GM12864 (cell line): ENCODE measurements around the gene CCDC9B.

Experiments
- DNase-seq: peaks from one replicate; pipeline ENCODE4 v3.0.0-alpha.2; 2011; ENCODE audit warnings: low read depth
- H3K4me3 ChIP-seq: 2 replicates; pipeline ENCODE4 v1.5.1; 2011; ENCODE audit warnings: mild to moderate bottlenecking, low read depth, low read length, control low read depth
- TF ChIP-seq, protein P1 (sequence below): IDR thresholded peaks from 2 replicates; pipeline ENCODE4 v1.5.1; 2011; ENCODE audit warnings: low read depth, mild to moderate bottlenecking, moderate library complexity, low read length, control low read depth, inconsistent platforms; ENCODE audit errors: missing control alignments

CCDC9B gene

DNA sequence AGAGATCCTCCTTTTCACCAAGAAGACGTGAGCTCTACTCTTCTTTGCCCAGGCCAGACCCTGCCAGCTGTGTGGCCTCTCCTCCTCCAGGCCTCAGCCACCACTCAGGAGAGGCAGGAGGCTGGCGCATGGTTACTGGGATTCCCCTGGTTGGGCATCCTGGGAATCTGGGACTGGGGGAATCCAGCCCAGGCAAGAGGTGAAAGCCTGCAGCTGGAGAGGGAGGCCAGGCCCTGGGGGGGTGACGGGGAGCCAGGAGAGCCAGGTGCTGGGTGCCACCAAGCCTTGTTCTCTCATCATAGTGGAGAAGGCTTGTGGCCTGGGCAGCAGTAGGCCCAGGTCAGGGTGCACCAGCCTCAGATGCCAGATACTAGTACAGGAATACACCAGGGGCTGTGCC is 6.2 kb downstream of the CCDC9B start:
- DNase-seq = no peak
- TF ChIP-seq, protein P1, sequence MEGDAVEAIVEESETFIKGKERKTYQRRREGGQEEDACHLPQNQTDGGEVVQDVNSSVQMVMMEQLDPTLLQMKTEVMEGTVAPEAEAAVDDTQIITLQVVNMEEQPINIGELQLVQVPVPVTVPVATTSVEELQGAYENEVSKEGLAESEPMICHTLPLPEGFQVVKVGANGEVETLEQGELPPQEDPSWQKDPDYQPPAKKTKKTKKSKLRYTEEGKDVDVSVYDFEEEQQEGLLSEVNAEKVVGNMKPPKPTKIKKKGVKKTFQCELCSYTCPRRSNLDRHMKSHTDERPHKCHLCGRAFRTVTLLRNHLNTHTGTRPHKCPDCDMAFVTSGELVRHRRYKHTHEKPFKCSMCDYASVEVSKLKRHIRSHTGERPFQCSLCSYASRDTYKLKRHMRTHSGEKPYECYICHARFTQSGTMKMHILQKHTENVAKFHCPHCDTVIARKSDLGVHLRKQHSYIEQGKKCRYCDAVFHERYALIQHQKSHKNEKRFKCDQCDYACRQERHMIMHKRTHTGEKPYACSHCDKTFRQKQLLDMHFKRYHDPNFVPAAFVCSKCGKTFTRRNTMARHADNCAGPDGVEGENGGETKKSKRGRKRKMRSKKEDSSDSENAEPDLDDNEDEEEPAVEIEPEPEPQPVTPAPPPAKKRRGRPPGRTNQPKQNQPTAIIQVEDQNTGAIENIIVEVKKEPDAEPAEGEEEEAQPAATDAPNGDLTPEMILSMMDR = no peak
- no peak overlapping the region for H3K4me3 ChIP-seq

DNA sequence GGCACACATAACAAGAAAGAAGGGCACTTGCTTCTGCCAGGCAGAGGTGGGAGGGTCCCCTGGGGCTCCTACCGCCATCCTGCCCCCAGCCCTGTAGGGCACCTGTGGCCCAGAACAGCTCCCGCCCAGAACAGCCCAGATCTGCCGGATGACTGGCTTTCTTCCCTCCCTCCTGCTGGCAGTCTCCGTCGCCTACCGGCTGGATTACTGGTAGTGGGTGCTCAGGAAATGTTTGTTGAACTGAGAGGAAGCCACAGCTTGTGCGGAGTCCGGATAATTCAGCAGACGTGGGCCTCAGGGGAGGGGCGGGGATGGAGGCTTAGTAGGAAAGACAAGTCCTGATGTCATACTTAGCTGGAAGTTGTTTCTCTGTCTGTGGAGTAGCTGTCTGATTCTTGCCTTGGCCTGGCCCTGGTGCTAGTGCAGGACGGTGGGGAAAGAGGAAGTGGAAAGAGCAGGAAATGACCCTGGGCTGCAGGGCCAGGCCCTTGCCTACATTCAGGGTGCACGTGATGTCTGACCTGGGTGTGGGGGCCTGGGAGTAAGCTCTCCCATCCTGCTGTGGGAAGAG is 6.7 kb downstream of the CCDC9B start:
- H3K4me3 ChIP-seq = no peak overlapping the region
- DNase-seq = no peak
- TF ChIP-seq, protein P1 = no peak

DNA sequence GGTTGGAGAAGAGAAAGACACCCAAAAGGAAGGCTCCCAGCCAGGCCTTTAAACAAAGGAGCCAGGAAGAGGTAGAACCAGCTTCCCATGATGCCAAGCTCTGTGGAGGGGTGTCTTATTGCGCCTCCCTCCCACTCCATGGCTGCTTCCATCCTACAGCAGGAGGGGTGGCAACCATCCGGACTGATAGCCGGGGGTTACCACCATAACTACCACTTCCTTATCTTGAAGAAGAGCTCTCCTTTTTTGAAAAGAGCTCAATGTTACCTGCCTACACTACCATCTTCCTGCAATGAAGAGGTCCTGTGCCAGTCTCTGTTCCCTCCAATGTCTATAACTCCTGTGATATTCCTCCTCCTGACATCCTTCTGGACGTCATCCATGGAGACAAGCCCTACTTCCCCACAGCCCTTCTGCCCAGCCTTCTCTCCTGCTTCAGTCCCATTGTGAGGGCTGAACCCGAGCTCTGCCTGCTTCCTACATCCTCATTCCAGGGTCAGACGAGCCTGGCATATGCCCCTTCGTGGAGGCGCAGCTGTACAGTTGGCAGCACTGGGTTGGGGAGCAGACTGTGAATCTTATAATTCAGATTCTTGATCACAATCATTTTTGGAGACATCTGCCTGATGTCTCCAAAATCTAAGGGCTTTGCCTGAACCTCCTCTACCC is 8.5 kb downstream of the CCDC9B start:
- TF ChIP-seq, protein P1 = no peak
- no peak overlapping the region for H3K4me3 ChIP-seq
- DNase-seq = no peak

DNA sequence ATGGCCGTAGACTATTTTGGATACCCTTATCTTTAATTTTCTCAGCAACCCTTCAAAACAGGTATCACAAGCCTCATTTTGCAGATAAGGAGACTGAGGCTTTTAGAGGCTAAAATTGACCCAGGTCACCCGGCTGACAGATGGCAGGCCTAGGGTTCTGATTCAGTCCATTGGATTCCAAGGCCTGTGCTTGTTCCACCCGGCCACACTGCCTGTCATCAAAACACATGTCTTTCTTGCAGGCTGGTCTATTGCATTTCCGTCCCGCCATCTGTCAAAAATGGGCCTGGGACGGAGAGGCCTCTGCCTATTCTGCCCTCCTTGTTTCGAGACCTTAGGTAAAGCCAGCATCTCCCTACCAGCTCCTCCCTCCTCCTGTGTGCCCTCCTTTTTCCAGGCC is 9.1 kb downstream of the CCDC9B start:
- no peak overlapping the region for H3K4me3 ChIP-seq
- no peak for DNase-seq
- TF ChIP-seq, protein P1 = no peak

DNA sequence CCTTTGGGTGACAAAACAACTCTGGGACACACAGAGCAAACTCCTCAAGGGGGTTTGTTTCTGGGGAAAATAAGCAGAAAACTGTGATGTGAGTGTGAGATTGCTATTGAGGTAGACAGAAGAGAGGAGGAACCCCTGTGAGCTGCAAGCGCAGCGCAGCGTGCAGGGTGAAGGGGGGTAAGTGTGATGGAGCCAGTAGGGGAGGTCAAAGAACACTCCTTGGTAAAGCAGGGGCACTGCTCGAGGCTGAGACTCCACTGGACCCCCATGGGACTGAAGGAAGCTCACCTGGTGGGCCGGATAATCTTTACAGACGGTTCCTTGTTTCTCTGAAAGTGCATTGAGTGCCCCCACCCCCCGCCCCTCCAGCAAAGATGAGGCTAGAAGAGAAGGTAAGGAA is 9.7 kb downstream of the CCDC9B start:
- no peak overlapping the region for H3K4me3 ChIP-seq
- DNase-seq = no peak
- TF ChIP-seq, protein P1 = no peak

DNA sequence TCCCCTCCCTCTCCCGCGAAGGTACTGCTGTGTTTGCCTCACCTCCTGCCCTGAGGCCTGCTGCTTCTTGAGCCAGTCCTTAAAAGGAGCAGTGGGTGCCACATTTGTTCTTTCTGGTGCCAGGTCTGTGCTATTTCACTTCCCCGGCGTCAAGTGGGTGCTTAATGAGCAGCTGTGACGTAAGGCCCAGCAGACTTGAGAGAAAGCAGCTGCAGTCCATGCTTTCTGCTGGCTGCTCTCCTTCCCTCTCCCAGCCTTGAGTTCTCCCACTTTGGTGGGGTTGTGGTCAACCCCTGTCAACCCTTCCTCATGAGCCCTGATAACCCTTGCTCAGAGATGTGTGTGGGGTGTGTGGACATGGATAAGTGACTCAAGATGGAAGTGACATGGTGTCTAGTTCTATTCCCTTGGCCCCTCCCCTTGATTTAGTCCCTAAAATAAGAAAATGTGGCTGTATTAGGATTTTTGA is 10.3 kb downstream of the CCDC9B start:
- no peak overlapping the region for H3K4me3 ChIP-seq
- DNase-seq = no peak
- TF ChIP-seq, protein P1 = no peak

DNA sequence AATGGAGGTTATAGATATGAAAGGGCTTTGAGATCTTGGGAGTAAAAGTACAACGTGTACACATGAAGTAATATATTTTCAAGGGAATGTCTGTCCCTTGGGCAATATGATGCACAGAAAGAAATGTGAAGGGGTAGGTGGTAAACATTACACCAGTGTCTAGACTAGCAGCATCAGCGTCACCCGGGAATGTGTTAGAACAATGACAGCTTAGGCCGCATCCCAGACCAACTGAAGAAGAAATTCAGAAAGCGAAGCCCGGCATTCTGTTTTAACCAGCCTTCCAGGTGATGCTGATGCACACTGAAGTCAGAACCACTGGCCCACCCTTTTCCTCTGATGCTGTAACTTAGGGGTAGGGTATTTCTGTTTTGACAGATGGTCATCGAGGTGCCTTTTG is 10.9 kb downstream of the CCDC9B start:
- TF ChIP-seq, protein P1 = no peak
- DNase-seq = no peak
- H3K4me3 ChIP-seq = no peak overlapping the region
